NK-92 (cell line): ENCODE measurements around the gene TAB2.
"Not testable (repeated sequence)": the region's sequence is repeated elsewhere in the genome, so short reads cannot be mapped to it uniquely, and the experiment has no call there.

Experiments
- DNase-seq: peaks from one replicate; lab custom pipeline; 2025; ENCODE audit not compliant: unreplicated experiment; lab: John Stamatoyannopoulos, UW

Gene TAB2

DNA sequence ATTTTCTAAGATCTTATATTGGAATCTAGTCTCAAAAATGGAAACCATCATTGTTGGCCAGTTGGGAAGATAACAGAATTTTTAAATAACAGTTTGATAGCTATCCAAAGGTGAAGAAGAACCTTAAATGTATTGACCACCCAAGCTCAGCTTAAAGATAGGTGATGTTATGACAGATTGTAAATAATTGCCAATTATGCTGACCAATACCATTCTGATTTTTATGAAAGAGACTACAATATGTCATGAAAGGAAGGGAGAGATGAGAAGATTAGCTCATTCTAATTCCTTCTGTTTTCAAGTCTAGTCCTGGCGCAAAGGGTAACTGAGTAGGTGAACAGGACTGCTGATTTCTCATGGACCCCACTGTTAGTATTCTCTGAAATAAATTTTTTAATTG, 5.7 kb upstream of the TAB2 start:
- no peak for DNase-seq

DNA sequence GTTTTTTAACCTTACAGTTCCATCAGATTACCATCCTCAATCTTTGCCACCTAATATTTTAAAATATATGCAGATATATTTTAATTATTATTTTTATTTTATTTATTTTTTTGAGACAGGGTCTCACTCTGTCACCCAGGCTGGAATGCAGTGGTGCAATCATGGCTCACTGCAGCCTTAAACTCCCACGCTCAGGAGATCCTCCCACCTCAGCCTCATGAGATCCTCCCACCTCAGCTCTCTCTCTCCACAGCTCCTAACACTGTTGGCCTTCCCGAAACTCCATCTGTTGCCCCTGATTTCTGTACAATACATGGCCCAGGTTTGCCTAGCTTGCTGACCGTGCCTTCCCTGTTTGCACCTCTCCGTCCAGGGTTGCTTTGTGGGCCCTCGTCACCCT, 4.4 kb upstream of the TAB2 start:
- DNase-seq, result no peak

DNA sequence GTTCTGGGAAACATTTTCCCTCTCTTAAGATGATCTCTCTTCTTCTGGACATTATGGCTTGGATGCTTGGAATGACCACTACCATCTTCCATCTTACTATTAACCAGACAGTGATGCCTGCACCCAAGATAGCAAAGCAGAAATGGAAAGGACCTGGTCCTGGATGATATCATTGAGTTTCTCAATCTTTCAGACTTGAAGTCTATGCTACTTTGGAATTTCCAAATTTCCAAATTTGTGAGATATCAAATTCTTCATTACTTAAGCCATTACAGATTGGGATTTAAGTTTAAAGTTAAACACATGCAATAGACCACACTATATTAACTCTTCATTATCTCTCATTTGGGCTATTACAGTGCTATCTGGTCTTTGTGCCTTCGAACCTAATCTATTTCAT, 3.7 kb upstream of the TAB2 start:
- DNase-seq, result no peak

DNA sequence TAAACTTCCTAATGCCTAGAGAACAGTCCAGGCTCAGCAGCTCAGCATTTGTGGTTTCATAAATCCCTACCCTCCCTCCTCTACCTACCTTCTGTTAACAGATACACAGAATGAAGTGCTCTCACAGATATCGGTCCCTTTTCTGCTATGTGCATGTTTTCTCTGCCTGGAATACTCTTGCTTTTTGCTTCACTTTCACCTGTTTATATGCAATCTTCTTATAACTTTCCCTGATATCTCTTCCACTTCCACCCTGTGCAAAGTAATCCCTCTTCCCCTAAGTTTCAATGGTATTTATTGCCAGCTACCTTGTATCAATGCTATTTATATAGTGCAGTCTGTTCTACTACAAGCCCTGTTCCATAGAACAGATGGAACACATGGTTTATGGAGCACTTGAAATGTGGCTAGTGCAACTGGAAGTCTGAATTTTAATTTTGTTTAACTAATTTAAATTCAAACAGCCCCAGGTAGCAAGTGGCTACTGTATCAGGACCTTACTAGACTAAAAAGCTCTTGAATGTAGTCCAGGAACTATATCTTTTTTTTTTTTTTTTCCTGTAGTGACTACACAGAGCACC, 3.1 kb upstream of the TAB2 start:
- no peak for DNase-seq

DNA sequence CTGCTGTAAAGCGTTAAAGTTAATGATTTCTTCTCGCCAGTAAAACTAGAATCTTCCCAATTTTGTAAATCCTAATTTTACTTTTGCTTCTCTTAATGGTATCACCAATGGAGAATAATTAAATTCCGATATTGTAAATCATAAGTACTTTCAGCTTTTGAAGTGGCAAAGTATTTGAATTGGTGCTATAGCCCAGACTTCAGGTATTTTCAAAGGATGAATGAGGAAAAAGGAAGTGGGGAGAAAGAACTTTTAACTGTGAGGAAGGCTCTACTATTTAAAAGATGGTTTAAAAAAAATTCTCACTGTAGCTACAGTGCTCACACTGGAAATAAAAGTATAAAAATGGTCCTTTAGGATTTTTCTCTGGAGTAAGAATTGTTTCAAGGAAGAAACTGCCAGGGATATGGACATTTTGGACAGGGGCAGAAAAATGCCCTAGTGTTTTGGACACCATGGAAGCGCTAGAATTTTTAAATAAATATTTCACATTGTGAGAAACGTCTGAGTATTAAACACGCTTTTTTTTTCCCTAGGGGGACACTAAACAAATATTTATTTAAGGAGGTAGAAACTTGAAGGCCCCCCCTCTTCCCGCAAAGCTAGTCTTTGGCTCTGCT, 1.3 kb upstream of the TAB2 start:
- DNase-seq, result no peak

DNA sequence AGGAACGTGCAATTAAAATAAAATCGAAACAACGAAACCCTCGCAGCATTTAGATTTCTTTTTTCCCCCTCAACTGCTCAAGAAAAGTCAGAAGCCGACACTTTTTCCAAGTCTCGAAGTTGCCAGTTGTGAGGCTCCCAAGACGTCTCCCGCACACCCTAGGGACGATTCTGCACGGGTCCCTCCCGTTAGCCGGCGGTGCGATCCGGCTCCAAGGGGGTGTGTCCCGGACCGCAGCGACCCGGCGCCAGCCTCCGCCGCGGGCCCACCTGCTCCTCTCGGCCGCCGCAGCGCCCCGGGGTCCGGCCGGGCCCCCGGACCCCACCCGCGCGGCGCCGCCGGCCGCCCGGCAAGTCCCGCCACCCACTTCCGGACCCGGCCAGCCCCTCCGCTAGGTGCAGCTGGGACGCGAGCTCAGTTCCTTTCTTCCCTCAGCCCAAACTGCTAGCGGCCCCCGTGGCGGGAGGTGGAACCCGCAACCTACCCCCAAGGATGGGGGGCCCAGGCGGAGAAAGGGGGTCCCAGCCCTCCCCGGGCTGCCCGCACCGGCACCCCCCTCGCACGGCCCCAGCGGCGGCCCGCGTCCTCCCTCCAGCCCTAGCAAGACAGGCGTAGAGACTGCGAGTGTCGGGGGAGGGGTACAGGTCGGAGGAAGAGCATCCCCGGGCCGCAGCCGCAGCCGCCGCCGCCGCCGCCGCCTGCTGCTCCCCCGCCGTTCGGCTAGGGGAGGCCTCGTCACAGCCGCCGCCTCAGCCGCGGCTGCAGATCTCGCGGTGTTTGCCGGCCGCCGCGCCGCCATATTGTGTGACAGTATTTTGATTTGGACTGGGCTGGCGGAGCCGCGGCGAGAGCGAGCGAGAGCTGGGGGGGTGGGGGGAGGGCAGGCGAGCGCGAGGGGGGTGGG, 520 bp upstream of the TAB2 start:
- peak; percentile 32 for DNase-seq

DNA sequence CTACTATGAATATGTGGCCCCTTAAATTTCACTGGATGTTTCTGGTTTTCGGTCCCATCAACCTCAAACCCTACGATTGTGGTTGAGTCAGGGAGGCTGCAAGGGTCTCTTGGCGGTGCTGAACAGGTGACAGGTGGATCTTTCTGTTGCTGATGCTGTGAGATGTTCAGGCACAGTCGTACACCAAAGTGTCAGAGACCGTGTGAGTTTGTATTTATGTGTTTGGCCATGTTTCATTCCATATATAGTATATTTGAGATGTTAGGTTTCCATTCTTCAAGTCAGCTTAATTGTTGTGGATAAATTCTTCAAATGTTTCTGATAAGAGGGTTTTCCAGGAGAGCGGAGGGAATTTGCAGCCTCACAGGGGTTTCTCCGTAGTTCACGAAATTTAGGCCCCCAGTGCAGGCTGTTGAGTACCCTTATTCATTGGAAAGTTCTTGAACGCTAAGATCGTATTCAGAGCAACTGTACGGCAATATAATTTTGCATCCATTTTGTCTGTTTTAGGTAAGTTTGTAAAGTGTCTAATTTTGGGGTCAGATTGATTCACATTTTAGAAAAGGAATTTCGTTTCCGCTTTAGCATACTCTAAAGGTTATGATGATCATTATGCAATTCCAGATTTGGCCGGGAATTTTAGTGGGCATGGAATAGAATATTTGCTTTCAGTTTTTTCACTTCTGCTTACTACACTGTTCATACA, 1.2 kb downstream of the TAB2 start:
- DNase-seq, result no peak

DNA sequence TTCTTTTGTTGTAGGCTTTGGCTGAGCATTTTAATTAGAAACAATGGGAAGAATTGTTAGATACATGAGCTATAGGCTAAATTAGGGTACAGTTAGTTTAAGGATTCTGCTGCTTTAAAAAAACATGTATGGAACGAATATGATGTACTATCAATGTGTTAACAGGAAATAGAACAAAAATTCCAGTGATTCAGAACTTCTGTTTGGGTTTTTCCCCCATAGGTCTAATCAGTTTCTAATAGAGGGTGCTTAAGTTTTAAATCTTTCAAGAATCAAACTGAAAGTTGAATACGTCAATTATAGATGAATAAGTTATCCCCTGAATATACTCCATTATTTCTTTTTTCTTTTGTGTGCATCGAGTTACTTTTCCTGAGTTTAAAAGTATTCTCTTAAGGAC, 1.9 kb downstream of the TAB2 start:
- no peak for DNase-seq

DNA sequence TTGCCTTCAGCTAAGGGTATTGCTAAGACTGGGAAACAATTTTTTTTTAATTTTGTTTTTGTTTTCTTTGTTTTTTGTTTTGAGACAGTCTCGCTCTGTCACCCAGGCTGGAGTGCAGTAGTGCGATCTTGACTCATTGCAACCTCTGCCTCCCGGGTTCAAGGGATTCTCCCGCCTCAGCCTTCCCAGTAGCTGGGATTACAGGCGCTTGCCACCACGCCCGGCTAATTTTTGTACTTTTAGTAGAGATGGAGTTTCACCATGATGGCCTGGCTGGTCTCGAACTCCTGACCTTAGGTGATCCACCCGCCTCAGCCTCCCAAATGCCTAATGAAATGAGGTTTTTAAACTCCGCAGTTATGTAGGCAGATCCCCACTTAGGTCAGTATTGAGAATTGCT, 2.5 kb downstream of the TAB2 start:
- not testable (repeated sequence) for DNase-seq

DNA sequence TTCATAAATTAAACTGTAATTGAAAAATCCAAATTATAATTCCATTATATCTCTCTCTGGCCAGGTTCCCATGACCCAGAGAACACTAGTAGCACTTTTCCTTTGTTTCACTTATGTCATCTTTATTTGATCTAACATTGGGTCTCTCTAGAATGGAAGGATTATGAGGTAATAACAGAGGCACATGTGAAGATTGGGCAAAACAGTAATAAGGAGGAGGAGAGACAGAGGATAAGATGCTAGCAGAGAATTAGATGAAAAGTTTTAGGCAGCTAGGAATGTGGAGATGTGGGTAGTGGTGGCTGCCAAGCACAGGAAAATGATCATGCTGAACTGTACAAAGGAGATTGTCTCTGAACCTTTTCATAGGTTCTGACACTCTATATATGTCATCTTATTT, 3.3 kb downstream of the TAB2 start:
- DNase-seq, result no peak

DNA sequence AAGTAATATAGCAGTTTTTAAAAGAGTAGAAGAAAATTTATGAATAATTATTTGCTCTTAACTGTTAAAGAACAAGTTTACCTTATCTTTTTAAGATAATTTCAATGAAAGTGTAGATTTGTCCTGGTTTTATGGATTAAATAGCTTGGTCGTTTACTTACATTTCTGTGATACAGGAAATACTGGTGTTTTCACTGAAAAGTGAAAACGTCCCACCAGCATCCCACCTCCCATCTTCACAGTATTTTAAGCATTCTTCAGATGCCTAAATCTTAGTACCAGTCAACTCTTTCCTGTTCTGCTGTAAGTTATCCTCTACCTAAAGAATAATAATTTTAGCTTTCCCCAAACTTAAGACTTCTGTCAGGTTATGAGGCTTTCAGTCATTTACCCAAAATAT, 5.8 kb downstream of the TAB2 start:
- DNase-seq, result no peak

DNA sequence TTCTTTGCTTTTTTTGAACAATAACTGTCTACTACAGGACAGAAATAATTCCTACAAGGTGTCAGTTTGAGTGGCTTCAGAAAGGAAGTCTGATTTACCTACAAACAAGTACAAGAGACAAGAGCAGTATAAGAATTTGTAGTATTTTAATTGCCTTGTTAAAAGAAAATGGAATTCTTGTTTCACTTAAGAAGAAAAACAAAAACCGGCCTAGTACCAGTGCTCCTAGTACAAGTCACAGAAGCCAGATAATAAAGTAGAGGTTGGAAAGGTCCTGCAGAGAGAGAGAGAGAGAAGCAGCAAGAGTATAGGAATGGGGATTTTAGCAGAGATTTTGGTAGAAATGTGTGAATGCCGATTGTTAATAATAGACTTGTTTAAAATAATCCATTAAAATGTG, 6.4 kb downstream of the TAB2 start:
- DNase-seq, result no peak

DNA sequence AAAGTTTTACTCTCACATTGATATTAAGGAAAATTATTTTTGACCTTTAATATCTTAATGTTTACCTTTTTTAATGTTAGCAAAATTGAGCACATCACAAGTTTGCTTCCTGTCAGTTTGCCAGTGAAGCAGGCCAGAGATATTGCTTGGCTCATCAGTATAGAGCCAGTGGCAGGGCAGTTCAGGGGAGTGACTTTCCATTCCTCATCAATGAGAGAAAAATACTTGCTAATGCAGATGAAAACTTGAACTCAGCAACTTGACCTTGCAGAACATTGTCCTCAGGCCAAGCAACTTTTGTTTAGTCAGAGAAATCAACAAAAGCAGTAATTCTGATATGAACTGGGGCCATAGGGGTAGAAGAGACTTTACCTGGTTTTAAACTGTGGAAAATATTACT, 6.9 kb downstream of the TAB2 start:
- DNase-seq, result no peak

DNA sequence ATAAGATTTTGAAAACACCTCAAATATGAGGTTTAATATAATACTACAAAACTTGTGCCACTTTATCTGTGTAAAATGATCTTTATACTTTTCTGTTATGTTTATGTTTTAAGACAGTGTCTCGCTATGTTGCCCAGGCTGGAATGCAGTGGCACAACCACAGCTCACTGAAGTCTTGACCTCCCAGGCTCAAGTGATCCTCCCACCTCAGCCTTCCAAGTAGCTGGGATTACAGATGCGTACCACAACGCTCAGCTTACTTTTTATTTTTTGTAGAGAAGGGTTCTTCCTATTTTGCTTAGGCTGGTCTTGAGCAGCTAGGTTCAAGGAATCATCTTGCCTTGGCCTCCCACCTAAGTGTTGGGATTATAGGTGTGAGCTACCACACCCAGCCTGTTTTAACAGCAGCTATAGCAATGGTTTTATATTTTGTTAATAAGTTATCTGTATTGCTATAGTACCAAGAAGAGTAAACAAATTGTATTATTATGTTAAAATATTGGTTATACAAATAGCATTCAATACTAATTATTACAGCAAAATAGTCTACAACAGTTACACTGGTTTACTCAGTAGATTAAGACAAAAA, 8.2 kb downstream of the TAB2 start:
- DNase-seq, result no peak

DNA sequence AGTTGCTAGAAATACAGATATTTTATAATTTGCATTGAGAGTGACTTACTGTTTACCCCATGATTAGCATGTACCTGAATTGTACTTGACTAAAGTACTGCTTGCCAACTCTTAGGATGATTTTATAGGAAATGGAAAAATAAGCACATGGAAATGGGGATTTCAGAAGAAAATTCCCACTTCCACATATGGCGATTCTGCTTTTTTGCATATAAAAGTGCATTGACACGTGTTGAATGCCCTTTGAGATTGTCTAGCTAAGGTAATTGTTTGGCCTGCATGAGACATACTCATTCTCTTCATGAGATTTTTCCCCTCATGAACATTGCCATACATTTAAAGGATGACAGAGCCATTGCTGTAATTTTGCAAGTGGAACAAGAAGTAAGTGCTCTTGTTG, 10.1 kb downstream of the TAB2 start:
- no peak for DNase-seq

DNA sequence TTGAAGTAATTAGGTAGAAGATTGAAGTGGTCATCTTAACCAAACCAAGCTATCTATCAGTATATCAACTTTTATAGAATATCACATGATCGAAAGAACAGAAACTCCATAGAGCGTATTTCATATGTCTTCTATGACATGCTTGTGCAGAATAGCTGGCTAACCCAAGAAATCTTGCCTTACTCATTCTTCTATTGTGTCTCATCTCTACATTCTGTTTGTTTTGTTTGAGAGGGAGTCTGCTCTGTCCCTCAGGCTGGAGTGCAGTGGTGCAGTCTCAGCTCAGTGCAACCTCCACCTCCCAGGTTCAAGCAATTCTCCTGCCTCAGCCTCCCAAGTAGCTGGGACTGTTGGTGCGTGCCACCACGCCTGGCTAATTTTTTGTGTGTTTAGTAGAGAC, 10.6 kb downstream of the TAB2 start:
- no peak for DNase-seq

DNA sequence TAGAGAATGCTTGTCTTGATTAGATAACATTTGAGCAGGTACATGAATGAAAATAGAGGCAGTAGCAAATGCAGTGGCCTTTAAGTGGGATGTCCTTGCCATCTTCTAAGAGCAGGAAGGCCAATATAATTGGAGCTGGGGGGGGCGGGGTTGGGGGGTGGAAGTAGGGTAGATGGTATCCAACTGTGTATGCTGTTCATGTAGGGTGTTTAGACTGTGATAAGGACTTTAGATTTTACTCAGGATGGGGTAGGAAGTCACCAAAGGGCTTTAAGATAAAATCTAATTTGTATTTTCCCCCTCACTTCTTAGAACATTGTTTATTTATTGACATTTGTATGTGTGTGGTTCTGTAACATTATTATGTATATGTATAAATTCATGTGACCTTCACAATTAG, 12.0 kb downstream of the TAB2 start:
- no peak for DNase-seq

DNA sequence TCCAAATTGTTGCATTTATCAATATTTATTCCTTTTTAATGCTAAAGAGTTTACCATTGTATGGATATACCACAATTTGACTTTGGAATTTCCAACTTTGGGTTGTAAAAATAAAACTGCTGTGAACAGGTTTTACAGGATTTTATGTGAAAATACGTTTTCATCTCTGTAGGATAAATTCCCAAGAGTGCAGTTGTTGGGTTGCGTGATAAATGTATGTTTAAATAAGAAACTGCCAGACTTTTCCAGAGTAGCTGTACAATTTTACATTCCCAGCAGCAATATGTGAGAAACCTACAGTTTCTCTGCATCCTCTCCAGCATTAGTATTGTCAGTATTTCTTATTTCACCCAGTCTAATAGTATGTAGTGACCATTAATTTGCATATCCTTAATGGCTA, 12.6 kb downstream of the TAB2 start:
- DNase-seq, result no peak

DNA sequence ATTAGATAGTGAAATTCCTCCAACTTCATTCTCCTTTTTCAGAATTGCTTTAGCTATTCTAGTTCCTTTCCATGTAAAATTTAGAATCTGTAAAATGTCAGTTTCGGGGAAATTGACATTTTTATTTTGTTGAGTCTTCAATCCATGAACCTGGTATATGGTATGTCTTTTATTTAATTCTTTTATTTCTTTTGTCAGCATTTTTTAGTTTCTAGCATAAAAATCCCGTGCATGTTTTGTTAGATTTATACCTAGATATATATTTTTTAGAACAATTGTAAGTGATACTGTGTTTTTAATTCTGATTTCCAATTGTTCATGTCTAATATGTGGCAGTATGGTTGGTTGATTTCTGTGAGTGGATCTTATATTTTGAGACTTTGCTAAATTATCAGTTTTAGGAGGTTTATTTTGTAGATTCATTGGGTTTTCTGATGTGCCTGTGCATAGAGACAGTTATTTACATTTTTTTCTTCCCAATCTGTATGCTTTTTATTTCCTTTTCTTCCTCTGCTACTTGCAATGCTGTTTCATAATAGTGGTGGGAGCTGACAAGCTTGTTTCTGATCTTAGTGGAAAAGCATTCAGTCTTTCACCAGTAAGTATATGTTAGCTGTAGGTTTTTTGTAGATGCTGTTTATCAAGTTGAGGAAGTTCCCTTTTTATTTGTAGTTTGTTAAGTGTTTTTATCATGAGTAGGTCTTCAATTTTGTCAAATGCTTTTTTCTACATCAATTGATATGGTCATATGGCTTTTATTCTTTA, 13.7 kb downstream of the TAB2 start:
- DNase-seq, result no peak

DNA sequence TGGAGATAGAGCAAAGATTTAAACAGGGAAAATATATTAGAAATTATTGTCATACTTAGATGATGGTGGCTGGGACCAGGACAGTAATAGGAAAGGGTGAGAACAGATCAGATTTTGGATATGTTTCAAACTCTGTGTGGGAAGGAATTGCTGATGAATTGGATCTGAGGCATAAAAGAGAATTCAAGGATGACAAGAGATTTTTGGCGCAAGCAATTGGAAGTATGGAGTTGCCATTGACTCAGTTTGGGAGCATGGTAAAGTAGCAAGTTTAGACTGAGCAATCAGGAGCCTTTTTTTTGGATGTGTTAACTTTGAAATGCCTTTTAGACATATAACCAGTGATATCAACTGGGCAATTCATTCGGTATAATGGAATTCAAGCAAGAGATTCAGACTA, 14.4 kb downstream of the TAB2 start:
- no peak for DNase-seq
